Brain microvascular endothelial cell (primary cell): ENCODE data around the gene OR13J1.
A peak's percentile ranks its signal among the peaks of the same experiment; 100 is the strongest.
"Not testable (repeated sequence)": the region's sequence is repeated elsewhere in the genome, so short reads cannot be mapped to it uniquely, and the experiment has no call there.

ENCODE experiments used
- DNase-seq: peaks from one replicate; pipeline ENCODE4 v3.0.0-alpha.2; 2020
- H3K27ac ChIP-seq: fragments of 250-450 bp; sonication (Bioruptor Pico); 2 replicates; pipeline ENCODE4 v1.5.1; 2020; ENCODE audit warnings: mild to moderate bottlenecking, moderate library complexity
- H3K27me3 ChIP-seq: fragments of 250-450 bp; sonication (Bioruptor Pico); replicated peaks from 2 replicates; pipeline ENCODE4 v1.5.1; 2020; ENCODE audit warnings: mild to moderate bottlenecking
- H3K36me3 ChIP-seq: fragments of 250-450 bp; sonication (Bioruptor Pico); replicated peaks from 2 replicates; pipeline ENCODE4 v1.5.1; 2020; ENCODE audit warnings: mild to moderate bottlenecking
- H3K4me3 ChIP-seq: 2 replicates; pipeline ENCODE4 v1.5.1; 2011; ENCODE audit warnings: low read depth, mild to moderate bottlenecking, control low read depth, low read length, moderate library complexity
- in situ Hi-C: cut with HindIII; loops from 2 replicates; pipeline ENCODE4 v1.10.0; 2017; ENCODE audit warnings: low sequenced_read_pairs, low pct_ligation_motif_present
- TF ChIP-seq, protein P1 (sequence below): IDR thresholded peaks from 2 replicates; pipeline ENCODE4 v1.5.1; 2011; ENCODE audit warnings: low read depth, mild to moderate bottlenecking, moderate library complexity, low read length, control low read depth, inconsistent platforms; ENCODE audit errors: missing control alignments

The OR13J1 gene

GRCh38 chr9:35914301-35914807 is 44.2 kb upstream of the OR13J1 start:
- Histone ChIP-seq H3K4me3 (no peak overlapping the region), H3K27ac (no peak overlapping the region), H3K27me3 (no peaks in the 10 kb centered on the region), H3K36me3 (no peaks in the 10 kb centered on the region)
- no peak for DNase-seq
- in situ Hi-C loops: no loop called here
- TF ChIP-seq, protein P1, sequence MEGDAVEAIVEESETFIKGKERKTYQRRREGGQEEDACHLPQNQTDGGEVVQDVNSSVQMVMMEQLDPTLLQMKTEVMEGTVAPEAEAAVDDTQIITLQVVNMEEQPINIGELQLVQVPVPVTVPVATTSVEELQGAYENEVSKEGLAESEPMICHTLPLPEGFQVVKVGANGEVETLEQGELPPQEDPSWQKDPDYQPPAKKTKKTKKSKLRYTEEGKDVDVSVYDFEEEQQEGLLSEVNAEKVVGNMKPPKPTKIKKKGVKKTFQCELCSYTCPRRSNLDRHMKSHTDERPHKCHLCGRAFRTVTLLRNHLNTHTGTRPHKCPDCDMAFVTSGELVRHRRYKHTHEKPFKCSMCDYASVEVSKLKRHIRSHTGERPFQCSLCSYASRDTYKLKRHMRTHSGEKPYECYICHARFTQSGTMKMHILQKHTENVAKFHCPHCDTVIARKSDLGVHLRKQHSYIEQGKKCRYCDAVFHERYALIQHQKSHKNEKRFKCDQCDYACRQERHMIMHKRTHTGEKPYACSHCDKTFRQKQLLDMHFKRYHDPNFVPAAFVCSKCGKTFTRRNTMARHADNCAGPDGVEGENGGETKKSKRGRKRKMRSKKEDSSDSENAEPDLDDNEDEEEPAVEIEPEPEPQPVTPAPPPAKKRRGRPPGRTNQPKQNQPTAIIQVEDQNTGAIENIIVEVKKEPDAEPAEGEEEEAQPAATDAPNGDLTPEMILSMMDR: no peak

DNA sequence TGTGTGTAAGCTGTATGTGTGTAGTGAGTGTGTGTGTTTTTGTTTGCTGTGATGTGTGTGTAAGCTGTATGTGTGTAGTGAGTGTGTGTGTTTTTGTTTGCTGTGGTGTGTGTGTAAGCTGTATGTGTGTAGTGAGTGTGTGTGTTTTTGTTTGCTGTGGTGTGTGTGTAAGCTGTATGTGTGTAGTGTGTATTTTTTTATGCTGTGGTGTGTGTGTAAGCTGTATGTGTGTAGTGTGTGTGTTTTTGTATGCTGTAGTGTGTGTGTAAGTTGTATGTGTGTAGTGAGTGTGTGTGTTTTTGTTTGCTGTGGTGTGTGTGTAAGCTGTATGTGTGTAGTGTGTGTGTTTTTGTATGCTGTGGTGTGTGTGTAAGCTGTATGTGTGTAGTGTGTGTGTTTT is 43.2 kb upstream of the OR13J1 start:
- in situ Hi-C loops, H3K4me3 ChIP-seq, DNase-seq, H3K27ac ChIP-seq, H3K36me3 ChIP-seq, H3K27me3 ChIP-seq: not testable (repeated sequence)

DNA sequence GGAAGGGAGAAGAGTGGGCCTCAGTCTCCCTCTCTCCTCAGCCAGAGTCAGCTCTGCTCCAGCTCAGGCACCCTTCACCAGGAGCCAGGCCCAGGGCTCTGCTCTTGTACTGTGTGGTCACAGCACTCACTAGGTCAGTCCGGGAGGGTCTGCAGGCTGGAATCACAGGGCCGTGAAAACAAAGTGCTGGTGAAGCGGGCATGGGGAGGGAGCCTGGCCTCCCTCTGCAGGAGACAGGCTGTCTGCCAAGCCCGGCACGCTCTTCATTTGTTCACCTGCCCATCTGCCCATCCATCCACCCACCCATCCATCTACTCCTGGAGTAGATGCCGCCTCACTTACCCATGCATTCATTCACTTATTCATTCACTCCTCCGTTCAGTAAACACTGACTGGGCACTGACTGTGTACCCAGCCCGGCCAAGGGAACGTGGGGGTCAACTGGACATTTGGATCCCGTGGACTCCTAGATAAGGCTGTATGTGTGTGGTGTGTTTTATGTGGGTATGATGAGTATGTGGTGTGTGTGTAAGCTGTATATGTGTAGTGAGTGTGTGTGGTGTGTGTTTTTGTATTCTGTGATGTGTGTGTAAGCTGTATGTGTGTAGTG is 42.7 kb upstream of the OR13J1 start:
- no peak overlapping the region for H3K4me3 ChIP-seq
- TF ChIP-seq, protein P1: no peak
- no peak overlapping the region for H3K27ac ChIP-seq
- no peak for DNase-seq
- no peaks in the 10 kb centered on the region for H3K36me3 ChIP-seq
- in situ Hi-C loops: no loop called here
- no peaks in the 10 kb centered on the region for H3K27me3 ChIP-seq

- H3K36me3 ChIP-seq: no peaks in the 10 kb centered on the region
- no peak for DNase-seq
- H3K4me3 ChIP-seq: no peak overlapping the region
- no peaks in the 10 kb centered on the region for H3K27me3 ChIP-seq
- TF ChIP-seq, protein P1: no peak
- H3K27ac ChIP-seq: no peak overlapping the region
- in situ Hi-C loops: no loop called here
These were observed 41.5 kb upstream of the OR13J1 start for GRCh38 chr9:35911690-35912089.

GRCh38 chr9:35910613-35911359 is 40.6 kb upstream of the OR13J1 start:
- in situ Hi-C loops: no loop called here
- no peak overlapping the region for H3K4me3 ChIP-seq
- TF ChIP-seq, protein P1: peak; percentile 81
- no peaks in the 10 kb centered on the region for H3K36me3 ChIP-seq
- no peak overlapping the region for H3K27ac ChIP-seq
- H3K27me3 ChIP-seq: no peaks in the 10 kb centered on the region
- DNase-seq: peak; percentile 65

GRCh38 chr9:35909687-35910612 is 39.7 kb upstream of the OR13J1 start:
- DNase-seq: no peak
- Histone ChIP-seq H3K27ac (no peak overlapping the region), H3K4me3 (no peak overlapping the region), H3K27me3 (no peaks in the 10 kb centered on the region), H3K36me3 (no peaks in the 10 kb centered on the region)
- TF ChIP-seq, protein P1: no peak
- in situ Hi-C loops: no loop called here
